Neural cell (in vitro differentiated cells): ENCODE results near the gene FBXL20. TPM values are rescaled to one million over a fixed set of nuclear protein-coding genes. Genes with fewer than 3 reads are reported as not detected.
"Not testable (repeated sequence)": the region's sequence is repeated elsewhere in the genome, so short reads cannot be mapped to it uniquely, and the experiment has no call there.

Experiments
- H2AFZ ChIP-seq: fragments of 200-600, 300-800 bp; sonication (generic), shearing (Covaris generic); 2 replicates; pipeline ENCODE4 v1.6.0; 2014; ENCODE audit warnings: low read depth, mild to moderate bottlenecking, antibody characterized with exemption, low read length, moderate library complexity
- H3F3A ChIP-seq: fragments of 200-600 bp; shearing (Covaris generic); 2 replicates; pipeline ENCODE4 v1.6.1; 2016; ENCODE audit warnings: mild to moderate bottlenecking, moderate library complexity, mixed read lengths, antibody characterized with exemption, low read length; ENCODE audit not compliant: insufficient read depth, poor library complexity, severe bottlenecking
- H3K27ac ChIP-seq: fragments of 200-600, 300-800 bp; sonication (generic), shearing (Covaris generic); 2 replicates; pipeline ENCODE4 v1.5.1; 2014; ENCODE audit warnings: mild to moderate bottlenecking, low read length, moderate library complexity
- H3K27me3 ChIP-seq: fragments of 300-800, 200-600 bp; sonication (generic), shearing (Covaris generic); 2 replicates; pipeline ENCODE4 v1.6.0; 2014; ENCODE audit warnings: mild to moderate bottlenecking, low read depth, low read length, moderate library complexity; ENCODE audit not compliant: insufficient read depth
- H3K36me3 ChIP-seq: fragments of 300-800, 200-600 bp; sonication (generic), shearing (Covaris generic); 2 replicates; pipeline ENCODE4 v1.5.1; 2014; ENCODE audit warnings: mild to moderate bottlenecking, antibody characterized with exemption, low read length, moderate library complexity; ENCODE audit not compliant: insufficient read depth
- H3K4me2 ChIP-seq: fragments of 300-800, 200-600 bp; sonication (generic), shearing (Covaris generic); 2 replicates; pipeline ENCODE4 v1.6.0; 2014; ENCODE audit warnings: mild to moderate bottlenecking, low read length
- H3K4me3 ChIP-seq: fragments of 300-800, 200-600 bp; sonication (generic), shearing (Covaris generic); 2 replicates; pipeline ENCODE4 v1.5.1; 2014; ENCODE audit warnings: mild to moderate bottlenecking, low read length, moderate library complexity
- H3K79me2 ChIP-seq: fragments of 200-600 bp; shearing (Covaris generic); replicated peaks from 2 replicates; pipeline ENCODE4 v1.6.0; 2014; ENCODE audit warnings: mild to moderate bottlenecking, low read length, moderate library complexity; ENCODE audit not compliant: insufficient read depth
- H3K9ac ChIP-seq: fragments of 300-800, 200-600 bp; sonication (generic), shearing (Covaris generic); 2 replicates; pipeline ENCODE4 v1.6.1; 2016; ENCODE audit warnings: mild to moderate bottlenecking, low read length, mixed read lengths
- H3K9me2 ChIP-seq: fragments of 200-600 bp; shearing (Covaris generic); 2 replicates; pipeline ENCODE4 v1.6.1; 2016; ENCODE audit warnings: mild to moderate bottlenecking, low read length, mixed read lengths; ENCODE audit not compliant: insufficient read depth
- H3K9me3 ChIP-seq: fragments of 200-600, 300-800 bp; sonication (generic), shearing (Covaris generic); 2 replicates; pipeline ENCODE4 v1.6.1; 2016; ENCODE audit warnings: mild to moderate bottlenecking, mixed run types, low read length, moderate library complexity, mixed read lengths
- H4K20me1 ChIP-seq: fragments of 200-600 bp; shearing (Covaris generic); 2 replicates; pipeline ENCODE4 v1.6.1; 2016; ENCODE audit warnings: mild to moderate bottlenecking, mixed run types; ENCODE audit not compliant: insufficient read depth
- CTCF ChIP-seq: fragments of 450-650 bp; IDR thresholded peaks from 2 replicates; pipeline ENCODE4 v1.5.1; 2014; ENCODE audit warnings: antibody characterized with exemption, mild to moderate bottlenecking, moderate library complexity; ENCODE audit not compliant: poor library complexity, severe bottlenecking
- EP300 ChIP-seq: fragments of 450-650 bp; conservative IDR thresholded peaks from 2 replicates; pipeline ENCODE4 v1.6.1; 2014; ENCODE audit warnings: antibody characterized with exemption, mild to moderate bottlenecking, moderate library complexity; ENCODE audit not compliant: poor library complexity, severe bottlenecking
- EZH2 ChIP-seq: fragments of 200-600, 300-800 bp; shearing (Covaris generic), sonication (generic); IDR thresholded peaks from 2 replicates; pipeline ENCODE4 v1.6.1; 2014; ENCODE audit warnings: antibody characterized with exemption, low read length, borderline replicate concordance, mild to moderate bottlenecking; ENCODE audit not compliant: insufficient read depth, poor library complexity, severe bottlenecking
- MXI1 ChIP-seq: fragments of 450-650 bp; conservative IDR thresholded peaks from 2 replicates; pipeline ENCODE4 v1.6.1; 2014; ENCODE audit warnings: antibody characterized with exemption, mild to moderate bottlenecking; ENCODE audit not compliant: poor library complexity, severe bottlenecking
- POLR2AphosphoS5 ChIP-seq: IDR thresholded peaks from 2 replicates; pipeline ENCODE4 v1.6.1; 2012
- RAD21 ChIP-seq: fragments of 450-650 bp; conservative IDR thresholded peaks from 2 replicates; pipeline ENCODE4 v1.6.1; 2014; ENCODE audit warnings: antibody characterized with exemption, mild to moderate bottlenecking, moderate library complexity
- REST ChIP-seq: IDR thresholded peaks from 2 replicates; pipeline ENCODE4 v1.6.1; 2012; ENCODE audit warnings: borderline replicate concordance
- SMC3 ChIP-seq: fragments of 450-650 bp; conservative IDR thresholded peaks from 2 replicates; pipeline ENCODE4 v1.6.1; 2014; ENCODE audit warnings: antibody characterized with exemption, mild to moderate bottlenecking, moderate library complexity; ENCODE audit not compliant: poor library complexity
- TAF1 ChIP-seq: IDR thresholded peaks from 2 replicates; pipeline ENCODE4 v1.6.1; 2012; ENCODE audit warnings: low read depth
- polyA plus RNA-seq: library from polyadenylated mRNA; depleted of rRNA; stranded (reverse); fragments of >200 nt; gene quantifications from 2 replicates; pipeline ENCODE4 v1.2.3, GENCODE V29; 2014

FBXL20 gene
- polyA plus RNA-seq, 1 donor from 2014 or later: 12.0 TPM

GRCh38 chr17:39339272-39339671 lies 62.2 kb downstream of the FBXL20 start:
- no peak for TF ChIP-seq TAF1
- TF ChIP-seq CTCF: no peak
- no peak for TF ChIP-seq POLR2AphosphoS5
- TF ChIP-seq REST: no peak
- TF ChIP-seq EZH2: no peak
- no peak for TF ChIP-seq MXI1
- Histone ChIP-seq H3K9me3 (no peaks in the 10 kb centered on the region), H3F3A (no peaks in the 10 kb centered on the region), H3K27me3 (no peaks in the 10 kb centered on the region), H3K4me2 (no peak overlapping the region), H3K4me3 (no peak overlapping the region), H4K20me1 (no peaks in the 10 kb centered on the region), H3K79me2 (no peaks in the 10 kb centered on the region), H2AFZ (no peak overlapping the region), H3K9ac (no peak overlapping the region), H3K36me3 (peaks cover 3% of the 10 kb centered on the region), H3K9me2 (no peaks in the 10 kb centered on the region), H3K27ac (no peak overlapping the region)

- not testable (repeated sequence) for H3K27me3 ChIP-seq, H3K4me3 ChIP-seq, H3F3A ChIP-seq, H3K9ac ChIP-seq, H3K9me2 ChIP-seq, H4K20me1 ChIP-seq, H3K36me3 ChIP-seq, H3K79me2 ChIP-seq, H3K27ac ChIP-seq, H3K9me3 ChIP-seq, H3K4me2 ChIP-seq, H2AFZ ChIP-seq
Measured at GRCh38 chr17:39337649-39338048, 63.8 kb downstream of the FBXL20 start.

DNA sequence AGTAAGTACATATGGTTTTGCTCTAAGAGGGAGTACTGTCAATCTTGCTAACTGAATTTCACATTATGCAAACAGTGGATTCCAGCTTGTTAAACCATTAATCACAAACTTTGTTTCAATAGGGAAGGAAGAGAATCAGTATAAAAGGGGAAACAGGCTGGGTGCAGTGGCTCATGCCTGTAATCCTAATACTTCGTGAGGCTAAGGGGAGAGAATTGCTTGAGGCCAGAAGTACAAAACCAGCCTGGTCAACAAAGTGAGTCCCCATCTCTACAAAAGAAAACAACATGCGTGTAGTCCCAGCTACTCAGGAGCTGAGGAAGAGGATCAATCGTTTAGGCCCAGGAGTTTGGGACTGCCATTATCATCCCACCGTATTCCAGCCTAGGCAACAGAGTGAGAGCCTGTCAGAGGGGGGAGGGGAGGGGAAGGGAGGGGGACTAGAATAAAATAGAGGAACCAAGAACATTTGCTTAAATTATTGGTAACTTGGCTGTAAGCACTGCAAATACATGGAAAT lies 65.7 kb downstream of the FBXL20 start:
- Histone ChIP-seq H3K4me2 (no peak overlapping the region), H3K36me3 (peaks cover 3% of the 10 kb centered on the region), H3K9me2 (no peaks in the 10 kb centered on the region), H2AFZ (no peak overlapping the region), H3F3A (no peaks in the 10 kb centered on the region), H3K27me3 (no peaks in the 10 kb centered on the region), H3K9me3 (no peaks in the 10 kb centered on the region), H3K9ac (no peak overlapping the region), H3K79me2 (no peaks in the 10 kb centered on the region), H3K27ac (no peak overlapping the region), H3K4me3 (no peak overlapping the region), H4K20me1 (no peaks in the 10 kb centered on the region)
- TF ChIP-seq RAD21 (no peak), POLR2AphosphoS5 (no peak), REST (no peak), EZH2 (no peak), EP300 (no peak), MXI1 (no peak), SMC3 (no peak), CTCF (no peak), TAF1 (no peak)
